Stomach smooth muscle (tissue), 2 donors: ENCODE data around the gene APOD.

Experiments used
- H3K27ac ChIP-seq: one replicate; pipeline ENCODE4 v1.7.0; 2013; ENCODE audit warnings: mild to moderate bottlenecking, low read length, inconsistent platforms
- H3K27me3 ChIP-seq, 2 donors: one replicate each; pipeline ENCODE4 v1.7.0; 2013; ENCODE audit warnings: low read length in 2 of 2; ENCODE audit not compliant: insufficient read depth in 2 of 2, control insufficient read depth in 1 of 2
- H3K36me3 ChIP-seq, 2 donors: one replicate each; pipeline ENCODE4 v1.7.0; 2013; ENCODE audit warnings: low read length in 2 of 2; ENCODE audit not compliant: control insufficient read depth in 2 of 2, insufficient read depth in 2 of 2
- H3K4me1 ChIP-seq: one replicate; pipeline ENCODE4 v1.7.0; 2013; ENCODE audit warnings: low read length; ENCODE audit not compliant: control insufficient read depth, insufficient read depth
- H3K4me3 ChIP-seq, 2 donors: one replicate each; pipeline ENCODE4 v1.7.0; 2013; ENCODE audit warnings: low read length in 2 of 2
- H3K9ac ChIP-seq, 2 donors: one replicate each; pipeline ENCODE4 v1.7.0; 2013; ENCODE audit warnings: low read length in 2 of 2, mild to moderate bottlenecking in 1 of 2
- H3K9me3 ChIP-seq, 2 donors: one replicate each; pipeline ENCODE4 v1.7.0; 2013; ENCODE audit warnings: low read length in 2 of 2; ENCODE audit not compliant: control insufficient read depth in 2 of 2
- donor health status: healthy.
- donor health status: Pancreatic carcinoma.

The APOD gene

DNA sequence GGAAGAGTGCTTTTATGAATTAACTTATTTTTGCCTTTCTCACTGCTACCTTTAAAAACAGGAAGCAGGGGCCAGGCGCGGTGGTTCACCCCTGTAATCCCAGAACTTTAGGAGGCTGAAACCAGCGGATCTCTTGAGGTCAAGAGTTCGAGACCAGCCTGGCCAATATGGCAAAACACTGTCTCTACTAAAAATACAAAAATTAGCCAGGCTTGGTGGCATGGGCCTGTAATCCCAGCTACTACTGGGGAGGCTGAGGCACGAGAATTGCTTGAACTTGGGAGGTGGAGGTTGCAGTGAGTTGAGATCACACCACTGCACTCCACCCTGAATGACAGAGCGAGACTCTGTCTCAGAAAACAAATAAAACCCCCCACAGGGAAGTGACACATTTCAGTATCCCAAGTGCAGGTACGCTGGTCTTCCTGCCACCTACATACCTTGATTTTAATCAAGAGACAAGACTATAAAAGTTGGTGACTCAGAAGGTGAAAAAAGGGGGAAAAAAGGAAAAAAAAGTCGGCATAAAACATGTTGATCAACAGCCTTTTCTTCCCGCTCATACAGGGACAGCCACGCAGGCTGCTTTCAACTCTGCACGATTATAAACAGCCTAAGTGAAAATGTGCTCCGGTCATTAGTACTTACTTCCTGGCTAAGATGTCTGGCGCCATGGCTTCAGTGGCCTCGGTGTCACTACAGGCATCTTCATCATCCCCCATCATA, 59.4 kb downstream of the APOD start:
- Histone ChIP-seq H3K27me3 (no peaks in the 10 kb centered on the region), H3K36me3 (peaks cover 10 to 12% of the 10 kb centered on the region in 2 donors), H3K27ac (no peak overlapping the region), H3K9ac (no peak overlapping the region), H3K9me3 (no peaks in the 10 kb centered on the region), H3K4me3 (no peak overlapping the region), H3K4me1 (no peaks in the 10 kb centered on the region)

DNA sequence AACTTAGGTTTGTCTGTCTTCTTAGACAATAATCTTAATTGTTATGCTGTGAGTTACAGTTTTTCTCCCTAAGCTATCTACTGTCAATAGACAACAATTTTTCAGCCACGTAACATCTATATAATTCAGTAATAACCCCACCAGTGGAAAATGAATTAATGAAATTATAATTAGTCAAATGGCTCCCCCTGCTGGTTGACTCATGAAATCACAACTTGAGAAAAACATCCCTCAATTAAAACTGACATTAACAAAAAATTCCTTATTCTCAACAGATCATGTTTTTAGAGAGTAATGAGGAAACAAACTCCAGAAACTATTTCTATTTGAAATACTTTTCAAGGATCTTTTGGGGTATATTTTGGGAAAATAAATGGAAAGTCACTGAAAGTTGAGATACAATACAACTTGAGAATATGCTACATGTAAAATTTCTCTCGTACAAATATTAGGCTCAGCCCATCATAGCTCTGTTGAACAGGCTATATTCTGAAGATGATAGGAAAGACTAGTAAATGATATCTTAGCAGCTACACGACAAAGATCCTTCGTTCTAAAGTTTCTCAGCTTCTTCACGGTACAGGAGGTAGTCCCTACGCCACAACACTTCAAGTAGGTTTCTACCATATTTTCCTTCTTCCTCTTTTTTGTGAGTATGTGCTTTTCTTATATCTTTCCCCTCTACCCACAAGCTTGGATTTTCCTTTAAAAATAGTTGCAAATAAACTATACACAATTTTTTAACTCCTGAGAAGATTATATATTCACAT, 61.3 kb downstream of the APOD start:
- Histone ChIP-seq H3K9me3 (no peaks in the 10 kb centered on the region), H3K36me3 (peaks cover 9 to 12% of the 10 kb centered on the region in 2 donors), H3K27me3 (no peaks in the 10 kb centered on the region), H3K4me1 (no peaks in the 10 kb centered on the region), H3K9ac (no peak overlapping the region), H3K4me3 (no peak overlapping the region), H3K27ac (no peak overlapping the region)
